Large intestine (tissue), 3 donors: ENCODE measurements around the gene WDR81. TPM values are rescaled to one million over a fixed set of nuclear protein-coding genes. Genes with fewer than 3 reads are reported as not detected.

Experiments
- DNase-seq, 2 donors: peaks; one replicate each; pipeline versions ENCODE4 v3.0.0 to v3.0.0-alpha.2; 2013
- H3K27ac ChIP-seq: one replicate; pipeline ENCODE4 v1.5.1; 2013; ENCODE audit warnings: low read length
- H3K27me3 ChIP-seq: 2 replicates; pipeline ENCODE4 v1.6.1; 2013; ENCODE audit warnings: low read length; ENCODE audit not compliant: control insufficient read depth, insufficient read depth
- H3K36me3 ChIP-seq: 2 replicates; pipeline ENCODE4 v1.6.1; 2013; ENCODE audit warnings: low read length; ENCODE audit not compliant: control insufficient read depth, insufficient read depth
- H3K4me1 ChIP-seq: one replicate; pipeline ENCODE4 v1.6.1; 2013; ENCODE audit warnings: low read length; ENCODE audit not compliant: control insufficient read depth, insufficient read depth
- H3K4me3 ChIP-seq: one replicate; pipeline ENCODE4 v1.5.1; 2013; ENCODE audit warnings: low read length
- H3K9me3 ChIP-seq: one replicate; pipeline ENCODE4 v1.6.1; 2013; ENCODE audit warnings: mild to moderate bottlenecking, low read depth, low read length, moderate library complexity; ENCODE audit not compliant: control insufficient read depth
- WGBS: methylation state at CpG from one replicate; pipeline ENCODE4 v1.1.5; 2013; ENCODE audit warnings: low lambda C conversion rate; ENCODE audit not compliant: insufficient coverage; 5-methylcytosine and 5-hydroxymethylcytosine counted together
- polyA plus RNA-seq: library from polyadenylated mRNA; unstranded; fragments of 120-200 nt; gene quantifications from one replicate; pipeline ENCODE4 v1.2.1, GENCODE V29; 2013

The WDR81 gene
- polyA plus RNA-seq, 1 donor, result 19.3 TPM

- Histone ChIP-seq H3K27ac (peak within 1 kb of the TSS; percentile 7), H3K4me1 (peaks cover 25% of the 10 kb centered on the region), H3K27me3 (no peaks in the 10 kb centered on the region), H3K9me3 (no peaks in the 10 kb centered on the region), H3K4me3 (no peak within 1 kb of the TSS), H3K36me3 (peaks cover 9% of the 10 kb centered on the region)
- WGBS, result no CpG with 5 or more reads among the region's 10 CpGs
- peak; percentile 46 to 76 for DNase-seq
These were observed 18.0 kb downstream of the WDR81 start, which contains the start of gene SERPINF2 for GRCh38 chr17:1742371-1743087. Gene SERPINF2 (plus strand): TSS chr17:1742871. CDS start chr17:1744996, 2,125 bp downstream.

- peak overlapping the region; percentile 7 for H3K27ac ChIP-seq
These were observed 18.6 kb downstream of the WDR81 start for GRCh38 chr17:1743088-1743439.

GRCh38 chr17:1744551-1745512 is 20.3 kb downstream of the WDR81 start:
- no CpG with 5 or more reads among the region's 29 CpGs for WGBS

More at GRCh38 chr17:1743088-1743439, 18.6 kb downstream of the WDR81 start:
- no CpG with 5 or more reads among the region's 2 CpGs for WGBS
- H3K4me3 ChIP-seq, result no peak overlapping the region
- peaks cover 3% of the 10 kb centered on the region for H3K36me3 ChIP-seq
- peaks cover 20% of the 10 kb centered on the region for H3K4me1 ChIP-seq
- no peaks in the 10 kb centered on the region for H3K27me3 ChIP-seq
- DNase-seq, result no peak
- peaks cover 4% of the 10 kb centered on the region for H3K9me3 ChIP-seq

DNA sequence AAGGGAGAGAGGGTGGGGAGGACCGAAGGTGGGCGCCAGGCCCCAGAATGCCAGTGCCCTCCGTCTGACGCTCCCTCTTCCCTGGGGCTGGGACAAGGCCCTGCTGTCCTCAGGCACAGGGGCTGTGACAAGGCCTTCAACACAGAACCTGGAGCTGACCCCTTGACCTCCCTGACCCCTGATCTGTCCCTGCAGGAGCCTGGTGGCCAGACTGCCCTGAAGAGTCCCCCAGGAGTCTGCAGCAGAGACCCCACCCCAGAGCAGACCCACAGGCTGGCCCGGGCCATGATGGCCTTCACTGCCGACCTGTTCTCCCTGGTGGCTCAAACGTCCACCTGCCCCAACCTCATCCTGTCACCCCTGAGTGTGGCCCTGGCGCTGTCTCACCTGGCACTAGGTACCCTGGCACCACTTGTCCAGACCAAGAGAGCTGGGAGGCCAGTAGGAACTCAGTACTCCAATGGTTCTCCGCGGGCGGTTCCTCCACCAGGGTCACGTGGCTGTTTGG is 21.1 kb downstream of the WDR81 start:
- Histone ChIP-seq H3K36me3 (peaks cover 7% of the 10 kb centered on the region), H3K27me3 (no peaks in the 10 kb centered on the region)
- WGBS, result no CpG with 5 or more reads among the region's 12 CpGs

More at GRCh38 chr17:1744551-1745512, 20.3 kb downstream of the WDR81 start:
- Histone ChIP-seq H3K27ac (no peak overlapping the region), H3K4me3 (no peak overlapping the region), H3K9me3 (peaks cover 8% of the 10 kb centered on the region), H3K4me1 (peaks cover 18% of the 10 kb centered on the region), H3K36me3 (peaks cover 7% of the 10 kb centered on the region), H3K27me3 (no peaks in the 10 kb centered on the region)
- DNase-seq, result no peak

GRCh38 chr17:1746975-1747543 is 22.6 kb downstream of the WDR81 start:
- Histone ChIP-seq H3K9me3 (peaks cover 8% of the 10 kb centered on the region), H3K36me3 (peaks cover 7% of the 10 kb centered on the region), H3K27me3 (no peaks in the 10 kb centered on the region), H3K4me1 (peaks cover 16% of the 10 kb centered on the region), H3K4me3 (no peak overlapping the region), H3K27ac (no peak overlapping the region)
- no CpG with 5 or more reads among the region's 22 CpGs for WGBS
- DNase-seq, result peak in 1 of 2 donors; percentile 53

More for the DNA sequence above, 21.1 kb downstream of the WDR81 start:
- no peak overlapping the region for H3K4me3 ChIP-seq
- H3K9me3 ChIP-seq, result peaks cover 8% of the 10 kb centered on the region
- peaks cover 18% of the 10 kb centered on the region for H3K4me1 ChIP-seq
- no peak for DNase-seq
- no peak overlapping the region for H3K27ac ChIP-seq

GRCh38 chr17:1750628-1751027 is 26.1 kb downstream of the WDR81 start:
- Histone ChIP-seq H3K9me3 (peaks cover 8% of the 10 kb centered on the region), H3K4me3 (no peak overlapping the region), H3K27me3 (no peaks in the 10 kb centered on the region), H3K27ac (no peak overlapping the region), H3K36me3 (peaks cover 7% of the 10 kb centered on the region), H3K4me1 (peaks cover 13% of the 10 kb centered on the region)
- DNase-seq, result no peak
- WGBS, result 100% methylated on average over 3 of the region's 9 CpGs

- no CpG with 5 or more reads among the region's 18 CpGs for WGBS
- peaks cover 8% of the 10 kb centered on the region for H3K9me3 ChIP-seq
- H3K27me3 ChIP-seq, result no peaks in the 10 kb centered on the region
- DNase-seq, result peak in 1 of 2 donors; percentile 40
- no peak overlapping the region for H3K27ac ChIP-seq
- peaks cover 7% of the 10 kb centered on the region for H3K36me3 ChIP-seq
- peaks cover 8% of the 10 kb centered on the region for H3K4me1 ChIP-seq
- H3K4me3 ChIP-seq, result peak overlapping the region; percentile 10
These were observed 28.1 kb downstream of the WDR81 start for GRCh38 chr17:1752425-1753262.

- no peaks in the 10 kb centered on the region for H3K27me3 ChIP-seq
- peaks cover 8% of the 10 kb centered on the region for H3K4me1 ChIP-seq
- H3K4me3 ChIP-seq, result no peak overlapping the region
- no CpG with 5 or more reads among the region's 23 CpGs for WGBS
- no peak for DNase-seq
- H3K9me3 ChIP-seq, result no peaks in the 10 kb centered on the region
- no peak overlapping the region for H3K27ac ChIP-seq
- peaks cover 2% of the 10 kb centered on the region for H3K36me3 ChIP-seq
These were observed 29.4 kb downstream of the WDR81 start for GRCh38 chr17:1753767-1754429.

GRCh38 chr17:1754430-1755112 is 30.1 kb downstream of the WDR81 start:
- no peak overlapping the region for H3K4me3 ChIP-seq

More at GRCh38 chr17:1754430-1755112, 30.1 kb downstream of the WDR81 start:
- Histone ChIP-seq H3K36me3 (peaks cover under 1% of the 10 kb centered on the region), H3K27me3 (no peaks in the 10 kb centered on the region), H3K4me1 (peaks cover 8% of the 10 kb centered on the region), H3K27ac (no peak overlapping the region), H3K9me3 (no peaks in the 10 kb centered on the region)
- WGBS, result 90% methylated on average over 2 of the region's 25 CpGs
- no peak for DNase-seq
